Heart right ventricle (tissue), 16 donors: Measurements from ENCODE around the gene TDRD15. TPM values are rescaled to one million over a fixed set of nuclear protein-coding genes. Genes with fewer than 3 reads are reported as not detected.

Experiments used
- ATAC-seq, 8 donors: fragments of 200-7000 bp; cut with Tn5 transposase; one replicate each; pipeline ENCODE4 v1.9.1; 2020; ENCODE audit warnings: mild to moderate bottlenecking in 8 of 8, moderate library complexity in 8 of 8, moderate number of reproducible peaks in 1 of 8
- DNase-seq, 2 donors: peaks; one replicate each; pipeline ENCODE4 v3.0.0-alpha.2; 2020
- H3K27ac ChIP-seq, 10 donors: fragments of 200-600 bp; sonication (generic) in 2 of 10; one replicate each; pipeline versions ENCODE4 v1.5.0 to v1.8.0; 2020 to 2022; ENCODE audit warnings: mild to moderate bottlenecking in 3 of 10
- H3K27me3 ChIP-seq, 7 donors: fragments of 200-600 bp; one replicate each; pipeline ENCODE4 v1.8.0; 2021 to 2022; ENCODE audit warnings: mild to moderate bottlenecking in 2 of 7
- H3K36me3 ChIP-seq, 9 donors: fragments of 200-600 bp; sonication (generic) in 1 of 9; one replicate each; pipeline versions ENCODE4 v1.5.0 to v1.8.0; 2020 to 2022; ENCODE audit warnings: mild to moderate bottlenecking in 2 of 9
- H3K4me1 ChIP-seq, 9 donors: fragments of 200-600 bp; sonication (generic) in 1 of 9; one replicate each; pipeline versions ENCODE4 v1.5.0 to v1.8.0; 2020 to 2022; ENCODE audit warnings: mild to moderate bottlenecking in 4 of 9
- H3K4me3 ChIP-seq, 10 donors: fragments of 200-600 bp; sonication (generic) in 2 of 10; one replicate each; pipeline versions ENCODE4 v1.5.0 to v1.8.0; 2020 to 2022; ENCODE audit warnings: mild to moderate bottlenecking in 7 of 10, moderate library complexity in 2 of 10
- H3K9me3 ChIP-seq, 11 donors: fragments of 200-600 bp in 10 of 11; sonication (generic) in 2 of 11; one replicate each; pipeline versions ENCODE4 v1.5.0 to v1.8.0; 2013 to 2022; ENCODE audit warnings: mild to moderate bottlenecking in 2 of 11, control low read depth in 1 of 11, moderate library complexity in 1 of 11
- WGBS, 2 donors: extraction: QIAGEN DNeasy Blood & Tissue Kit; methylation state at CpG; one replicate each; pipeline ENCODE4 v1.1.7; 2013; ENCODE audit warnings: inconsistent platforms in 1 of 2; 5-methylcytosine and 5-hydroxymethylcytosine counted together
- intact Hi-C, 10 donors: fragments of 100-400 bp; cut with DNase I; formaldehyde crosslinking; loops; one replicate each; pipeline versions ENCODE4 v1.11.1 to v1.14.2; 2022
- long read RNA-seq, 3 donors: library from polyadenylated mRNA; unstranded; transcript quantifications; one replicate each; pipeline ENCODE4 v2.0.0, GENCODE V29; 2020 to 2021
- polyA plus RNA-seq, 2 donors: library from polyadenylated mRNA; stranded (reverse); fragments of 200-250 nt; gene quantifications; one replicate each; pipeline ENCODE4 v1.2.3, GENCODE V29; 2013
- total RNA-seq, 10 donors: library from RNA; stranded (reverse); fragmentation: NEBNext Ultra II Directional in 3 of 10; extraction: Animal tissue kit (Norgen Biotek cat#: 25700) in 3 of 10; gene quantifications; one replicate each; pipeline versions ENCODE4 v1.2.1 to v1.2.4, GENCODE V29; 2021 to 2023
- TF ChIP-seq, protein P1 (sequence below), 9 donors: fragments of 200-600 bp; sonication (generic) in 2 of 9; IDR thresholded peaks; one replicate each; pipeline versions ENCODE4 v1.5.0 to v1.8.0; 2021 to 2022; ENCODE audit warnings: antibody characterized with exemption in 9 of 9, mild to moderate bottlenecking in 5 of 9, moderate library complexity in 1 of 9
- donor health status: Arrhythmogenic right ventricular cardiomyopathy.
- donor health status: ischemic (EF 13 %, LVEDD 7.1; RV severe dilation, severe dysfunction).
- donor health status: healthy with polysubstance abuse.
- donor health status: DM: no; HTN: yes; CAD: no.
- donor health status: DM: no; HTN: no; CAD: no.
- donor health status: ischemic (EF 25% LVEDD 6.9; RV normal size, moderate dysfunction).
- donor health status: ischemic (EF 25% LVEDD 5.7; RV mildly dilated, moderate dysfunction).
- donor health status: healthy.
- donor health status: DM: yes; HTN: yes; CAD: no.
- donor health status: Ischemic cardiomyopathy.
- donor health status: ischemic (EF 35%, LVEDD 5.7; RV mildly dilated, moderate dysfunction).
- donor health status: nonischemic (EF 11% LVEDD 7.7; RV severe dilation, severe dysfunction).
- donor health status: DM: yes; HTN: yes; CAD: no.
- donor health status: PGD.
- donor health status: ischemic (EF 29% LVEDD 5.4; RV normal size, mild dysfunction).
- donor health status: nonischemic (EF 23%, LVEDD 6.1; RV moderate dilation, normal function).

The TDRD15 gene
- not detected for total RNA-seq
- not detected for polyA plus RNA-seq
- long read RNA-seq, donor 1, result 0 reads
- long read RNA-seq, donor 2, result 0 reads
- long read RNA-seq, donor 3, result 0 reads

DNA sequence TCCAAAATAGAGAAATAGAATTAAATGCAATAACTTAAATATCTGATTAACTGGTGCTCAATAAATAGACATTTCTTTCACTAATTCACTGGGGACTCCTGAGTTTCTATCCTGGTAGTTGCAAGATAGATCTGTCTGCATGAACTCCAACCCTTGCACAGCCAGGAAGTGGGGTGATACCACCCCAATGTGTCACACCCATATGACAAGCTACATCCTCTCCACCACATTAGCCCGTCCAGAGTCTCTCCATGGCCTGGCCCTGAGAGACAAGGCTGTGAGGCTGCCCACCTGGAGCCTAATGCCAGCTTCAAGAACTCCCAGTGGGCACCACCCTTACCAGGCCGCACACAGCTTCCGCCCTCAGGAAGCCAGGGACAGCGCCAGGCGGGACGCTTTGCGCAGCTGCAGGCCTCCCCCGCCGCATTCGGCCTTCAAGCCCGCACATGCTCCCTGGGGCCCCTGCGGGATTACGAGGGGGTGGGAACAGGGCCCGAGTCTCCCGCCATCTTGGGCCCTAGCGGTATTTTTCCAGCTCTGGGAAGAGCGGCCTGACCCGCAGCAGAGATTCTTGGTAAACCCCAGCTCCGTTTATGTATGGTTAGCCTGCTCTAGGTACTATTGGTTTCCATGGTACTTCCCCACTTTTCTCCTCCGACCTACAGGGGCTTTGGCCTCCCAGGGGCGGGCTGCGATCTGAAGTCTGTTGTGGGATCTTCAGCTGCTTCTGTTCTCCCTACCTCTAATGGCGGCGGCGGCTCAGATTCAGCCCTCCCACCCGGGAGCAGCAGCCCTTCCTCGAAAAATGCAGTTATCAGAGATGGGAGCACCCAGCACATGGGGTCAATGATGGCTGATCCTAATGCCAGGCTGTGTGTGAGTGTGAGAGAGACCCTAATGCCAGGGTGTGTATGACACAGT is at the start of gene TDRD15:
Gene TDRD15, plus strand, starts transcription at position 496 of the 921 bp plus-strand sequence. CDS start 13,500 bp downstream, outside the sequence.
- 91% methylated on average over 27 of the region's 27 CpGs for WGBS, 2 donors
- intact Hi-C loops, result no loop called here
- Histone ChIP-seq H3K4me1 (no peaks in the 10 kb centered on the region), H3K9me3 (no peaks in the 10 kb centered on the region), H3K4me3 (no peak within 1 kb of the TSS), H3K27me3 (peaks cover 0 to 19% (median 0%) of the 10 kb centered on the region in 7 donors), H3K27ac (no peak within 1 kb of the TSS), H3K36me3 (no peaks in the 10 kb centered on the region)
- no peak for ATAC-seq
- TF ChIP-seq, protein P1, sequence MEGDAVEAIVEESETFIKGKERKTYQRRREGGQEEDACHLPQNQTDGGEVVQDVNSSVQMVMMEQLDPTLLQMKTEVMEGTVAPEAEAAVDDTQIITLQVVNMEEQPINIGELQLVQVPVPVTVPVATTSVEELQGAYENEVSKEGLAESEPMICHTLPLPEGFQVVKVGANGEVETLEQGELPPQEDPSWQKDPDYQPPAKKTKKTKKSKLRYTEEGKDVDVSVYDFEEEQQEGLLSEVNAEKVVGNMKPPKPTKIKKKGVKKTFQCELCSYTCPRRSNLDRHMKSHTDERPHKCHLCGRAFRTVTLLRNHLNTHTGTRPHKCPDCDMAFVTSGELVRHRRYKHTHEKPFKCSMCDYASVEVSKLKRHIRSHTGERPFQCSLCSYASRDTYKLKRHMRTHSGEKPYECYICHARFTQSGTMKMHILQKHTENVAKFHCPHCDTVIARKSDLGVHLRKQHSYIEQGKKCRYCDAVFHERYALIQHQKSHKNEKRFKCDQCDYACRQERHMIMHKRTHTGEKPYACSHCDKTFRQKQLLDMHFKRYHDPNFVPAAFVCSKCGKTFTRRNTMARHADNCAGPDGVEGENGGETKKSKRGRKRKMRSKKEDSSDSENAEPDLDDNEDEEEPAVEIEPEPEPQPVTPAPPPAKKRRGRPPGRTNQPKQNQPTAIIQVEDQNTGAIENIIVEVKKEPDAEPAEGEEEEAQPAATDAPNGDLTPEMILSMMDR (IDR thresholded peaks at IDR 0.05), result no peak
- no peak for DNase-seq

- TF ChIP-seq, protein P1 (IDR thresholded peaks at IDR 0.05), result no peak
- DNase-seq, result no peak
- Histone ChIP-seq H3K36me3 (no peaks in the 10 kb centered on the region), H3K27me3 (no peaks in the 10 kb centered on the region), H3K4me3 (no peak overlapping the region), H3K9me3 (peaks cover 0 to 18% (median 5%) of the 10 kb centered on the region in 11 donors), H3K27ac (no peak overlapping the region), H3K4me1 (no peaks in the 10 kb centered on the region)
- WGBS, 2 donors, result 64 to 70% methylated on average over 1 of the region's 1 CpG
- intact Hi-C loops, result no loop called here
- no peak for ATAC-seq
These were observed 45.5 kb upstream of the TDRD15 start for GRCh38 chr2:21078296-21078695.

GRCh38 chr2:21083482-21083881 is 40.3 kb upstream of the TDRD15 start:
- TF ChIP-seq, protein P1 (IDR thresholded peaks at IDR 0.05), result no peak
- WGBS, 2 donors, result 90 to 91% methylated on average over 1 of the region's 1 CpG
- H3K36me3 ChIP-seq, result no peaks in the 10 kb centered on the region

GRCh38 chr2:21084401-21084800 is 39.4 kb upstream of the TDRD15 start:
- Histone ChIP-seq H3K27ac (no peak overlapping the region), H3K27me3 (no peaks in the 10 kb centered on the region), H3K4me1 (no peaks in the 10 kb centered on the region), H3K36me3 (no peaks in the 10 kb centered on the region), H3K4me3 (no peak overlapping the region), H3K9me3 (peaks cover 0 to 5% (median 0%) of the 10 kb centered on the region in 11 donors)
- DNase-seq, result no peak
- TF ChIP-seq, protein P1 (IDR thresholded peaks at IDR 0.05), result no peak
- intact Hi-C loops, result no loop called here
- 71 to 73% methylated on average over 4 of the region's 4 CpGs for WGBS, 2 donors
- no peak for ATAC-seq

More at GRCh38 chr2:21083482-21083881, 40.3 kb upstream of the TDRD15 start:
- no peak overlapping the region for H3K27ac ChIP-seq
- H3K27me3 ChIP-seq, result no peaks in the 10 kb centered on the region
- ATAC-seq (no peak), DNase-seq (no peak)
- intact Hi-C loops, result no loop called here
- H3K9me3 ChIP-seq, result peaks cover 0 to 14% (median 2%) of the 10 kb centered on the region in 11 donors
- no peak overlapping the region for H3K4me3 ChIP-seq
- no peaks in the 10 kb centered on the region for H3K4me1 ChIP-seq
